NCI-H2107 treated with DMSO at 0.1 percent for 48 hours (cell line): ENCODE results near the gene DNAH7.

Experiments
- DNase-seq: peaks from one replicate; lab custom pipeline; 2025; ENCODE audit not compliant: unreplicated experiment; lab: John Stamatoyannopoulos, UW

Gene DNAH7

DNA sequence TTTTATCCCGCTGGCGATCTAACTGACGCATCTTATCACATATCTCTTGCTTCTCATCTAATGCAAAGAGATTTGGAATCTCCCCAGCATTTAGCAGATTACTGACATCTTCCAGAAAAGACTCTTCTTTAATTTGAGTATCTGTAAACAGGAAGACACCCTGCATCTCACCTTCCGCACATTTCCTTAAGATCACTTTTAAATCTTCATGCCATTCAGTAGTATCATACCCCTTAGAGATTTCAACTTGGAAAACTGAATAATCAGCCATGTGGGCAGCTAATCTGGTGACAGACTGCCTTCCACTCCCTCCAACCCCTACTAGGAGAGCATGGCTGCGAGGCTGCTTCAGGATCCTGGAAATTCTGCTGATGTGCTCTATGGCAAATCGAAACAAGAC, 204.3 kb downstream of the DNAH7 start:
- no peak for DNase-seq

DNA sequence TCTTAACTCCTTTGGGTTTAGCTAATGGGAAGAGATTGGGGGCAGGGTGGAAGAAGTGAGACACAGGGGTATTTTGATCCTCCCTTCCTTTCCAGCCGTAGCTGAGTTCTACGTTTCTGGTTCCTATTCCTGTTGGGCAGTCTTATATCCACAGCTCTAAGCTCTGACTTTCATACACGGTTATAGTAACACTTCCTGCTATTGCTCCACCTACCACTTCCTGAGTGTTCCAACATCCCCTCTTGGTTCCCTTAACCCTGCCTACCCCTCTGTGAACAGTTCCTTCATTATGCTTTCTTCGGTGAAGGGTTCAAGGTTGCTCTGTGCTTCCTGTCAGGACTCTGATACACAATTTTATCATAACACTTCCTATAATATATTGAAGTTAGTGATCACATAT, 205.1 kb downstream of the DNAH7 start:
- no peak for DNase-seq

- no peak for DNase-seq
Observed at GRCh38 chr2:195863121-195863520, 205.5 kb downstream of the DNAH7 start.

DNA sequence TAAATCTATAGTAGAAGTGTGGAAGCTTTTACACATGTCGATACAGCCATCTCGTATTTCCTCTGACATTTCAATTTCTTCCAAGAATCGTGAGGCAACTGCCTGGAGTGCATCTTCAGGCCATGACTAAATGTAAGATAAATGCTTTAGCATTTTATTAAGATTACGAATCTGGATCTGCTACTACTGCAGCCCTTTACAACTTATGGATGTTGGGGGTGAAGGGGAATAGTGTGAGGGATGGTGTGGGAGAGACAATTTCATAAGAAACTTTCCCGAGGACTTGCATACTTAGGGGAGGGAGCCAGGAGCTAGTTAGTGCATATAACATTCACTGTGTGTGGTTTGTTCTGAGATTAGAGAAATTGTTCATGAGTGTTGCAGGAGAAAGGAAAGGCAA, 206.8 kb downstream of the DNAH7 start:
- no peak for DNase-seq

GRCh38 chr2:195859513-195859912, 209.1 kb downstream of the DNAH7 start:
- DNase-seq, result no peak

DNA sequence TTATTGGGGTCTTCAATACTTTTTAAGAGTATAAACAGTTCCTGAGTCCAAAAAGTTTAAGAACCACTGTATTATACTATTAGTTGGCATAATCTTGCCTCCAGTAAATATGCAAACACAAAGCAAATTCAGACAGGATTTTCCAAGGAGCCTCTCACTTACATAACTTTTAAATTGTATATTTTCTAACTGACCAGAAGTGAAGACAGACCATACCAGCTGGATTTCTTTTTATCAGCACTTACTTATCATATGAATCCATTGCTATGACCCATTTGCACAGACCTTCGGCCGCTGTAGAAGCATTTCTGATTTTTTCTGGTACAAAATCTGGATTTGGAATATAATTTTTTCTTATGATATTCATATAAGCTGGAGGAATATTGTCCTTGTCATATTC, 211.5 kb downstream of the DNAH7 start:
- DNase-seq, result no peak

DNA sequence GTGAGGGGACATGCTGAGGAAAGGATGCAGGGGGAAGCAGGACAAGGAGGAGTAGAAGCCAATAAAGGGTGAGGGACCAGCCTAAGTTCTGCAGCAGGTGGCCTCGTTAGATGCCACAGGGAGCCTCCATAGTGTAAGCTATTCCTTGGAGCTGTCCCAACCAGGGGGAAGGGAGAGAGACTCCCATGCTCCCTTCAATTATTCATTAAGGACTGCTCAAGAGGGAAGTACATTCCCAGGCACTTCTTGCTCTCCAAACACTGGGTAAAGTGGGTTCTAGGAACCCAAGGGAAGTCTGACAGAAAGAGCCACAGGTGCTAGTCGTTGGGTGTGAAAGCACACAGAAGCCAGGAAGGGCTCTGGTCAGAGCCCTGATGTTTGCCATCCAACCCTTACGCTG, 217.9 kb downstream of the DNAH7 start:
- DNase-seq, result no peak

DNA sequence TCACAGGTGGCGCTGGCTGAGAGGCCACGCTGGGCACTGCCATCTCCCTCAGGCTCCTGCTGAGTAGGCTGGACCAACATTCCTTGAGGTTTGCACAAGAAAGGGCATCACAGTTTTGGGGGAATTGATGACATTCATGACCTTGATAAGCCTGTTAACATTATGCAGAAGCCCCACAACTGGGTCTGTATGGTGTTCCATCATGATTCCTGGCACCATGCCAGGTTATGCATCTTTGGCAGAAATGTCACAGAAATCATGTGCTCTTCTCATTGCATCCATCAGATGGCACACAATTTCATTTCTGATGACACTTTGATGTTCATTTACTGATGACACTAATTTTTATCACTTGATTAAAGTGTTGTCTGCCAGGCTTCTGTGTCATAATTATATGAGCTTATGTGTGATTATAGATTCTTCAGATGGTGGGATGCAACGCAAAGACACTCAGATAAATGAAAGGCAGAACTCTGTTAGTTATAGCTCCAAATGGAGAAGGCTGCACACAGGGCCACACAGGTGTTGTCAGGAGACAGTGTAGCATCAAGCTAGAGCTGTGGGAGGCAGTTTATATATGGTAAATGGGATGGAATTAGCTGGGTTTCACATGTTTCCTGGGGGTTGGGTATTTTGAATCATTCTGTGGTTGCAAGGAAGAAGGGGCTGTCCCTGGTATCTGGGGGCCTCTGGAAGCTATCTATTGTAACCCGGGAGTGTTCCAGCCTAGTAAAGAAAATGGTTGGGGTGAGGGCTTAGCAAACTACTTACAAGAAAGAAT, 220.3 kb downstream of the DNAH7 start:
- DNase-seq, result no peak

- DNase-seq, result no peak
Observed at GRCh38 chr2:195842932-195843331, 225.7 kb downstream of the DNAH7 start.

DNA sequence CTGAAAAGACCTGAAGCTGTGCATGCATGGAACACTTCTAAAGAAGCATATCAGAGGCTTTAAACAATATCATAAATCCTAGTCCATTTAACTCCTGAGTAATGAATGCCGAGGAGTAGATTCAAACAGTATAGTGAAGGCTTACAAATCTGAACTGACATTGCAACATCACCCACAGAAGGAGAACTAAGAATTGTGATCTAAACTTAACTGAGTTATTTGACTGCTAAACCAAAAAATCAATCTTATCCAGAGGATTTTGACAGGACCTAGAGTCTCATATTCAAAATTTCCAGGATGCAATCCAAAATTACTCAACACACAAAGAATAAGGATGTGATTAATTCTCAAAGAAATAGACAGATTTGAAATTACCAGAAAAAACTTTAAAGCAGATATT, 230.6 kb downstream of the DNAH7 start:
- no peak for DNase-seq

- no peak for DNase-seq
Observed at GRCh38 chr2:195836002-195836401, 232.6 kb downstream of the DNAH7 start.

DNA sequence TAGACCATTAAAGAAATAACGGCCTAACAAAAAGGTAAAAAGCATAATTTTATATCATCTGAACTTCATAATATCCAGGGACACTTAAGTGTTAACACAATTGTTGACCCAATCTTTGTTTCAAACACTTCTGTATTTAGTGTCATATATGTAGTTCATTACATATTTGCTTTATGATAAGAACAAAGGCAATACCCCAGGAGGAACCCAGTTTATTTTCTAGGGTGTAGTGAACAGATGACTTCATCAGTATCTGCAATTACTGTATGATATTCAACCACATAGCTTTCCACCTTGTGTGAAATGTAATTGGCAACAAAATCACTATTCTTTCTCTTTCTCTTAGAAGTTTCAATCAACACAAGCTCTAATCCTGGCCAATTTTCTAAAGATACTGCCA, 233.8 kb downstream of the DNAH7 start:
- DNase-seq, result no peak

DNA sequence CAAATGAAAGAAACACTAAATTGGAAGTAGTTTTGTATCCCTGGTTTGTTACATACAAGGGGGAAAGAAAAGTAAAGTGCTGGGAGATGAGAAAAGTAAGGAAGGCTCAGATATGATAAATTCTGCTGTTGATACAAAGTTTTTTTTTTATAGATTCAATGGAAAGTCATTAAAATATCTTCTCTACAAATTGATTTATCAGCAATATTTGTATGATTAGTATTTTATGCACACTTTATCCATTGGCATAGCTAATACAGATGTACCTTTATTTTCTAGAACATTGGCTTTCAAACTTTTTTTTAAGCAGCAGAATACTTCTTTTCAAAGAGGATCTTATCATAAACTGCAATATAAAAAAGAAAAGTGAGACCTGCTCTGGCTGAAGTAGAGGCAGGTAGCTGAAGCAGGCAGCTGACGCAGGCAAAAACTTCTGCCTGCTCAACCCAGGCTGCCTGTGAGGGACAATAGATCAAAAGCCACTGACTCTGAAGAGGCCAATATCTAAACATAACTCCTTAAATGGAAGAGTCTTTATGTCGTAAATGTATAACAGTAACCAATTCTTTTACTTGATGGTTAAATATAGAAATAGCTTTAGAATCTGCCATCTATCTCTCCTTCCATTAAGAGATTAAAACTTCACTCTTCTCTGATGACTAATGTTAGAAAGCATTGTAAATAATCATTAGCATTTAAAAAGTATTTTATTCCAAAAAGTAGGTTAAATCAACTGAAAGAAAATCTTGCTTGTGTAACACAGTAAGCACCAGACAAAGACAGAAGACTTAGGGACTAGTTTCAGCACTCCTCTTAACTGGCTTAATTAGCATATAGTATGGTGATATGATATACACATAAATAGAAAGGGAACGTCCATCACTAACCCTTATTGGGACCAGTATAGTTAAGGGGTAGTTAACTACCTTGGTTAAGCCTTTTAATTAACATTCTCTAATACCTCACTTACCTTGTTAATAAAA, 237.4 kb downstream of the DNAH7 start:
- DNase-seq, result no peak

DNA sequence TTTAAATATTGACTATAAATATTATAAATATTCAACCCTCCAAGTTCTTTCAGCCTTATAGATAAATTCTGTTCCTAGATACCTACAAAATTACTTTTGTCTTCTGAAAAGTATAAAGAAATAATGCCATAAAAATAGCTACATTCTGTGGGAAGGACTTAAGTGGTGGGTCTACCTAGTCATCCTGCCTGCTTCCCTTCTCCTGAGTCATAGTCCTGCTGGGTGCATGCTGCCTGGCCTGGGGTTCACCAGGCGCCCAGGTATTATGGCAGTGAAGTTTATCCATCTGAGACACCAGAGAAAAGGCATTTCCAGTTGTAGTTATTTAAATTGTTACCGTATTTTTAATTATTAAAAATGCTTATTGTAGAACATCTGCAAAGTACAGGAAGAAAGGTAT, 244.2 kb downstream of the DNAH7 start:
- DNase-seq, result no peak

GRCh38 chr2:195823206-195823605, 245.4 kb downstream of the DNAH7 start:
- no peak for DNase-seq

DNA sequence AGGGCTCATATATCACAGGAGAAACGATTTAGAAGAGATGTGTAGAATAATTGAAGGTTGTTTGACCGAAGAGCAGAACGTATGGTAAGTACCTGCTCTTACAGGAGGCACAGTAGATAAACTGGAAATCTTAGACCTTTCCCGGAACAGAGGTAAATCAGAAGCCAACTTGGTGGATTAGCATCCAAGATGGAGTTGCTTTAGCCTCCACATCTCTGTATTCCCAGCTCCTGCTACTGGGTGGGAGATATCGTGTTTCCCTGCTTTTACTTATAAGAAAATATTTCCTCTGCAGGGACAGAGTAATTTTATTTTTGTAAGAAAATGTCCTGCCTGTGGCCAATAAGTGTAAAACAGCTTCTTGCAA, 247.1 kb downstream of the DNAH7 start:
- no peak for DNase-seq

- no peak for DNase-seq
Observed at GRCh38 chr2:195820867-195821565, 247.6 kb downstream of the DNAH7 start.

- DNase-seq, result no peak
Observed at GRCh38 chr2:195820373-195820772, 248.3 kb downstream of the DNAH7 start.

DNA sequence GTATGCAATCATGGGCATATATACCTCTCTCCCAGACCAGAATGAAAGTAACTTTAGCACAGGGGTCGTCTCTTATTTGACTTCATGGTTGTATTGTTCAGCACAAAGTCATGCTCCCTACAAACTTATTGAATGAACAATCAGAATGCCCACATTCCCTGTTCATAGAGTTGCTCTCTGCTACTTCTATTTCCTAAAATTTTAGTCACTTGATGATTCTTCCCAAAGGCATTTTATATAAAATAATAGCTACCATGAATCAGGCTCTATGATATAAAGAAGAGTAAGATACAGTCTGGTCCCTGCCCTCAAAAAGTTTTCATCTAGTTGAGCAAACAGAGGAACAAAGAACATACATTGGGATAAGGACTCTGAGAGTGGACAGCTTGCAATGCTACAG, 249.4 kb downstream of the DNAH7 start:
- no peak for DNase-seq

GRCh38 chr2:195818526-195818925, 250.1 kb downstream of the DNAH7 start:
- no peak for DNase-seq

GRCh38 chr2:195818106-195818505, 250.5 kb downstream of the DNAH7 start:
- no peak for DNase-seq

- DNase-seq, result no peak
Observed at GRCh38 chr2:195815083-195815482, 253.6 kb downstream of the DNAH7 start.
